Ishikawa (cell line): ENCODE results near the gene IMMP2L.

Experiments
- CEBPB ChIP-seq: IDR thresholded peaks from 2 replicates; pipeline ENCODE4 v1.6.1; 2012
- CREB1 ChIP-seq: IDR thresholded peaks from 2 replicates; pipeline ENCODE4 v1.6.1; 2012; ENCODE audit warnings: low read depth
- EGR1 ChIP-seq: IDR thresholded peaks from 2 replicates; pipeline ENCODE4 v1.6.1; 2012
- EP300 ChIP-seq: IDR thresholded peaks from 2 replicates; pipeline ENCODE4 v1.6.1; 2012; ENCODE audit warnings: borderline replicate concordance
- FOXM1 ChIP-seq: IDR thresholded peaks from 2 replicates; pipeline ENCODE4 v1.6.1; 2012; ENCODE audit warnings: low read depth, borderline replicate concordance
- MAX ChIP-seq: IDR thresholded peaks from 2 replicates; pipeline ENCODE4 v1.6.1; 2012
- NFIC ChIP-seq: IDR thresholded peaks from 2 replicates; pipeline ENCODE4 v1.6.1; 2012
- RAD21 ChIP-seq: IDR thresholded peaks from 2 replicates; pipeline ENCODE4 v1.6.1; 2012; ENCODE audit warnings: low read depth
- REST ChIP-seq: IDR thresholded peaks from 2 replicates; pipeline ENCODE4 v1.6.1; 2012; ENCODE audit warnings: low read depth, mild to moderate bottlenecking
- TAF1 ChIP-seq: IDR thresholded peaks from 2 replicates; pipeline ENCODE4 v1.6.1; 2012; ENCODE audit warnings: low read depth, mild to moderate bottlenecking
- TCF12 ChIP-seq: IDR thresholded peaks from 2 replicates; pipeline ENCODE4 v1.6.1; 2012; ENCODE audit warnings: low read depth
- TEAD4 ChIP-seq: IDR thresholded peaks from 2 replicates; pipeline ENCODE4 v1.6.1; 2012
- USF1 ChIP-seq: IDR thresholded peaks from 2 replicates; pipeline ENCODE4 v1.6.1; 2012
- YY1 ChIP-seq: IDR thresholded peaks from 2 replicates; pipeline ENCODE4 v1.6.1; 2012; ENCODE audit warnings: low read depth
- ZBTB7A ChIP-seq: IDR thresholded peaks from 2 replicates; pipeline ENCODE4 v1.6.1; 2012; ENCODE audit warnings: low read depth

IMMP2L gene

GRCh38 chr7:110880971-110881370, 681.3 kb downstream of the IMMP2L start:
- TF ChIP-seq USF1 (no peak), TEAD4 (no peak), REST (no peak), ZBTB7A (no peak), EP300 (no peak)

GRCh38 chr7:110877016-110877415, 685.3 kb downstream of the IMMP2L start:
- TF ChIP-seq TCF12, result no peak
- TF ChIP-seq TEAD4, result no peak
- no peak for TF ChIP-seq TAF1
- no peak for TF ChIP-seq MAX
- TF ChIP-seq CEBPB, result no peak
- TF ChIP-seq FOXM1, result no peak

- TF ChIP-seq TEAD4 (no peak), RAD21 (no peak)
Observed at GRCh38 chr7:110875346-110875745, 686.9 kb downstream of the IMMP2L start.

GRCh38 chr7:110871856-110872255, 690.4 kb downstream of the IMMP2L start:
- TF ChIP-seq TEAD4 (no peak), TCF12 (no peak), EP300 (no peak), EGR1 (no peak), CEBPB (no peak), YY1 (no peak)

GRCh38 chr7:110870926-110871325, 691.4 kb downstream of the IMMP2L start:
- TF ChIP-seq TEAD4, result no peak
- no peak for TF ChIP-seq TAF1
- TF ChIP-seq RAD21, result no peak
- no peak for TF ChIP-seq FOXM1
- TF ChIP-seq USF1, result no peak
- no peak for TF ChIP-seq NFIC
- TF ChIP-seq EP300, result no peak
- TF ChIP-seq CREB1, result no peak
- TF ChIP-seq REST, result no peak
- no peak for TF ChIP-seq YY1
- TF ChIP-seq ZBTB7A, result no peak
- TF ChIP-seq CEBPB, result no peak

GRCh38 chr7:110868458-110868857, 693.8 kb downstream of the IMMP2L start:
- no peak for TF ChIP-seq CEBPB

- TF ChIP-seq CEBPB, result no peak
- no peak for TF ChIP-seq TAF1
- TF ChIP-seq YY1, result no peak
- TF ChIP-seq EGR1, result no peak
- TF ChIP-seq EP300, result no peak
- TF ChIP-seq RAD21, result no peak
- no peak for TF ChIP-seq MAX
- TF ChIP-seq FOXM1, result no peak
- TF ChIP-seq TCF12, result no peak
- TF ChIP-seq CREB1, result no peak
- TF ChIP-seq REST, result no peak
- no peak for TF ChIP-seq USF1
- TF ChIP-seq TEAD4, result no peak
- no peak for TF ChIP-seq NFIC
- no peak for TF ChIP-seq ZBTB7A
Observed at GRCh38 chr7:110867771-110868170, 694.5 kb downstream of the IMMP2L start.
